GF-D8 (cell line): ENCODE data around the gene UFSP1.
"Not testable (repeated sequence)": the region's sequence is repeated elsewhere in the genome, so short reads cannot be mapped to it uniquely, and the experiment has no call there.

Experiments
- DNase-seq: peaks from one replicate; lab custom pipeline; 2025; lab: John Stamatoyannopoulos, UW

UFSP1 gene

GRCh38 chr7:100888988-100889750, at the start of gene UFSP1:
Gene UFSP1 (minus strand): TSS chr7:100889715. CDS start chr7:100889271, 444 bp downstream.
- peak; percentile 44 for DNase-seq

DNA sequence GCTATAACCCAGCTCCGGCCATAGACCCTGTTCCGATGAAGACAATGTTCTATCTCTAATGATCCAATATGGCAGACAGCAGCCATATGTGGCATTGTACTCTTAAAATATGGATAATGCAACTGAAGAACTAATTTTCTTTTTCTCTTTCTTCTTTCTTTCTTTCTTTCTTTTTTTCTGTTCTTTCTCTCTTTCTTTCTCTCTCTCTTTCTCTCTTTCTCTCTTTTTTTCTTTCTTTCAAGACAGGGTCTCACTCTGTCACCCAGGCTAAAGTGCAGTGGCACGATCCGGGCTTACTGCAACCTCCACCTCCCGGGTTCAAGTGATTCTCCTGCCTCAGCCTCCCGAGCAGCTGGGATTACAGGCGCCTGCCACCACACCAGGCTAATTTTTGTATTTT, 46.7 kb upstream of the UFSP1 start:
- not testable (repeated sequence) for DNase-seq

GRCh38 chr7:100935381-100935780, 45.9 kb upstream of the UFSP1 start:
- not testable (repeated sequence) for DNase-seq

GRCh38 chr7:100933734-100934133, 44.2 kb upstream of the UFSP1 start:
- no peak for DNase-seq

GRCh38 chr7:100929808-100930174, 40.3 kb upstream of the UFSP1 start:
- no peak for DNase-seq

- DNase-seq: not testable (repeated sequence)
These were observed 34.1 kb upstream of the UFSP1 start for GRCh38 chr7:100923616-100924015.

DNA sequence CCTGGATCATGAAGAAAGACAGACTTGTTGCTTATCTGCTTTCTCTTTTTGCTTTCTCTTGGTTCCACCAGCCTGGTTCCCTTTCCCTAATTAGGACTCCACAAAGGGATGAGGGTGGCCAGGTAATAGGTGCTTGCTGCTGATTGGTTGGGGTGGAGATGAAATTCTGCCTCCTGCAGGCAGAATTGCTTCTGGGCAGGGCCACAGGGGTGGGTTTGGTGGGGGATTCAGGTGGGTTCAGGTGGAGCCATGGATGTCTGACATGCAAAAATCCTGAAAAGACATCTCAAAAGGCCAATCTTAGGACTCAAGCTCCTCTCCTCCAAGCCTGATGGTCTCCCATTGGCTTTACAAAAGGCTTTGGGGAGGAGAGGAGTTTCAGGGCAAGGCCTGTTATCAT, 31.5 kb upstream of the UFSP1 start:
- DNase-seq: no peak

GRCh38 chr7:100919779-100920437, 30.4 kb upstream of the UFSP1 start:
- not testable (repeated sequence) for DNase-seq

GRCh38 chr7:100919335-100919734, 29.8 kb upstream of the UFSP1 start:
- not testable (repeated sequence) for DNase-seq

DNA sequence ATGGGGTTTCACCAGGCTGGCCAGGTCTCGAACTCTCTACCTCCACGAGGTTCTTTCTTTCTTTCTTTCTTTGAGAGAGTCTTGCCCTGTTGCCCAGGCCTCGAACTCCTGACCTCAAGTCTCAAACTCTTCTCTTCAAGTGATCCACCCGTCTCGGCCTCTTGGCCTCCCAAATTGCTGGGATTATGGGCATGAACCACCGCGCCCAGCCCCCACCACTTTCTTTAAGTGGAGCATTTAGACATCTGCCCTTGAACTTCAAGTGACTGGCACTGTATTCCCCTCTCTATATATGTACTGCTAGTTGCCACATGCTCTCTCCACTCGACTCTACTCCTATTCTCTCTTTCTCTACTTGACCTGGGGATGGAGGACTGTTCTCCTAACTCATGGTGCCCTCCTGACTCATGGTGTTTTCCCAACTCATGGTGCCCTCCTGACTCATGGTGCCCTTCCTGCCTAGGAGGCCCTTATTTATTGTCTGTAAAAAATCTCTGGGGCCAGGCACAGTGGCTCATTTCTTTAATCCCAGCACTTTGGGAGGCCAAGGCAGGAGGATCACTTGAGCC, 25.4 kb upstream of the UFSP1 start:
- no peak for DNase-seq

- no peak for DNase-seq
These were observed 24.8 kb upstream of the UFSP1 start for GRCh38 chr7:100914208-100914878.

- no peak for DNase-seq
These were observed 22.0 kb upstream of the UFSP1 start for GRCh38 chr7:100911484-100911883.

DNA sequence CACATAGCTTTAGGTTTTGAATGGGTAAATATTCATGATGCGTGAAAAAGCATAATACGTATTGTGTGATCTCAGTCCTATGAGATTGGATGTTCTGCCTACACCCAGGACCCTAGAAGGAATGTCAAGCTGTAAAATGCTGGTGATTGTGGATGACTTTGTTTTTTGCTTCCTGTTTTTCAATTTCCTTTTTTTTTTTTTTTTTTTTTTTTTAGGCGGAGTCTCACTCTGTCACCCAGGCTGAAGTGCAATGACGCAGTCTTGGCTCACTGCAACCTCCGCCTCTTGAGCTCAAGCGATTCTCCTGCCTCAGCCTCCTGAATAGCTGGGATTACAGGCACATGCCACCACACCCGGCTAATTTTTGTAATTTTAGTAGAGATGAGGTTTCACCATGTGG, 20.9 kb upstream of the UFSP1 start:
- peak; percentile 24 for DNase-seq

GRCh38 chr7:100908512-100908911, 19.0 kb upstream of the UFSP1 start:
- no peak for DNase-seq

DNA sequence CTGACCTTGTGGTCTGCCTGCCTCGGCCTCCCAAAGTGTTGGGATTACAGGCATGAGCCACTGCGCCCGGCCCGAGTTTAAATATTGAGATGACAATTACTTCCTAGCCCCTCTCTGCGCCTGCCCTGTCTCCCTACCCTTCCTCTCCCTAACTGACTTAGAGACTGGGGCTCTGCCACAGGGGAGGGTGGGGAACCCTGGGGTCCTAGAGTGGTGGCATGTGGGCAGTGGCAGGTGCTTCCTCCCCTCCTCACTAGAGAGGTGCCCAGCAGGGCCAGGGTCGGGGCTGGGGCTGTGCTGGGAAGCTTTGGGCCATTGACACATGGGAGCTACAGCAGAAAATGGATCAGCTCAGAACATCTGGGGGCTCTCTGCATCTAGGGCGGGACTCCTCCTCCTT, 13.1 kb upstream of the UFSP1 start:
- DNase-seq: no peak

- no peak for DNase-seq
These were observed 12.4 kb upstream of the UFSP1 start for GRCh38 chr7:100901921-100902332.

DNA sequence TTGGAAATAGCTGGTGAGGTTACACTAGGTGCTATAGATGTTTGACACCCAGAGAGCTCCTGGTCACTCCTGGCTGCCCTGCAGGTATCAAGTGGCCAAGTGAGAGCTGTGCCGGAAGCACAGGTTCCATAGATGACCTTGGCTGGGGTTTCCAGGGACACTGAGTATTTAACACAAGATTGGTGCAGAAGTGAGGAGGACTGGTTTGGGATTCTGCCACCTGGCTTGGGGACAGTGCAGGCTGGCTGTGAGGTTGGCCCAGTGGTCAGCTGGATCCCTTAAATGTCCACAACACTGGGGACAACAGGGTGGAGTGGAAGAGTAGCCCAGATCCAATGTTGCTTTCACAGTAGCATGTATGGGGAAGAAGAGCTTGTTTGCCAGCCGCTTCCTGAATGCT, 11.5 kb upstream of the UFSP1 start:
- DNase-seq: no peak

- no peak for DNase-seq
These were observed 9.9 kb upstream of the UFSP1 start for GRCh38 chr7:100899432-100899831.

GRCh38 chr7:100897772-100898454, 8.4 kb upstream of the UFSP1 start:
- DNase-seq: no peak

DNA sequence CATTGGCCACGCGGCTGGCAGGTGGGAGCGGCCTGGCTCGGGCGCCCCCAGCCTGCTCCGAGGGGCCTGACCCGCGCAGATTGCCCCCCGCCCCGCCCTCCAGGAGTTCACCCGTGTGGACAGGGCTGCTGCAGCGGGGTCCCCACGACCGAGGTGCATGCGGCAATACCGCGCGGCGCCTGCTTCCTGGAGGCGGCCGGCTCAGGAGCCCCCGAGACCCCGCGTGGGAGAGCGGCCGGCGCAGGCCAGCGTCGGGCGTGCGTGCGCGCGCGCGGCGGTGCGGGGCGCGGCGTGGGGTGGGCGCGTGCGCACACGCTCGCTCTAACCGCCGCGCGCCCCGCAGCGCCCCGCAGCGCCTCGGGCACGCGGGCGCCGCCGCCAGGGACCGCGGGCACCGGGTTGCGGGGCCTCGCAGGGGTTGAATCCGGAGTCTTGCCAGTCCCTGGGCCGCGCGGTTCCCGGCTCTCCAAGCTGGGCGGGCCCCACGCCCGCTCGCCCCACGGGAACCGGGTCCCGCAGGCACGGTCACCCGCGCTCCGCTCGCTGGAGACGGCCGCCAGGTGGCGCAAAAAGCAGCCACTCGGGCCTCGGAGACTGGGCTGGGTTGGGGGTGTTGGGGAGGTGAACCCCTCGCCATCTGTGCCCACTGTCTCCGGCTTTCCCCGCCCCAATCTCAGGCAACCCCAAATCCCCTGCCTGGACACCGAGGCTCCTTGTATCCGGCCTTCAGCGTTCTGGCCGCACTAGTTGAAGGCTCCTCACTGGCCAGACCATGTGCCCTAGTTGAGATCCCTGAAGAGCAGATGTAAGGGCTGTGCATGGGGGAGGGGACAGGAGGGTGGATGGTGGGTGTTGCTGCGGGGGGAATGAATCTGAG, 7.5 kb upstream of the UFSP1 start:
- DNase-seq: no peak
